DMS53 (cell line): ENCODE measurements around the gene SRSF3.
A peak's percentile ranks its signal among the peaks of the same experiment; 100 is the strongest.
"Not testable (repeated sequence)": the region's sequence is repeated elsewhere in the genome, so short reads cannot be mapped to it uniquely, and the experiment has no call there.

Experiments used
- DNase-seq: peaks from one replicate; lab custom pipeline; 2025; lab: John Stamatoyannopoulos, UW

The SRSF3 gene

GRCh38 chr6:36576578-36576977 is 17.6 kb upstream of the SRSF3 start:
- no peak for DNase-seq

- DNase-seq, result no peak
These were observed 16.9 kb upstream of the SRSF3 start for GRCh38 chr6:36577301-36577700.

- no peak for DNase-seq
These were observed 16.1 kb upstream of the SRSF3 start for GRCh38 chr6:36578030-36578429.

GRCh38 chr6:36578431-36578830 is 15.7 kb upstream of the SRSF3 start:
- no peak for DNase-seq

- DNase-seq, result no peak
These were observed 14.0 kb upstream of the SRSF3 start for GRCh38 chr6:36580184-36580526.

GRCh38 chr6:36581716-36582115 is 12.4 kb upstream of the SRSF3 start:
- no peak for DNase-seq

- DNase-seq, result no peak
These were observed 7.6 kb upstream of the SRSF3 start for GRCh38 chr6:36586606-36587005.

- not testable (repeated sequence) for DNase-seq
These were observed 5.1 kb upstream of the SRSF3 start for GRCh38 chr6:36589025-36589400.

- DNase-seq, result peak; percentile 27
These were observed 3.9 kb upstream of the SRSF3 start for GRCh38 chr6:36590237-36590636.

GRCh38 chr6:36592221-36592655 is 1.9 kb upstream of the SRSF3 start:
- no peak for DNase-seq

GRCh38 chr6:36593569-36594028 is 563 bp upstream of the SRSF3 start:
- DNase-seq, result peak; percentile 90

- peak; percentile 48 for DNase-seq
These were observed 868 bp downstream of the SRSF3 start for GRCh38 chr6:36594816-36595643.

GRCh38 chr6:36596356-36596755 is 2.2 kb downstream of the SRSF3 start:
- no peak for DNase-seq

GRCh38 chr6:36597775-36598174 is 3.6 kb downstream of the SRSF3 start:
- DNase-seq, result no peak

- DNase-seq, result no peak
These were observed 4.2 kb downstream of the SRSF3 start for GRCh38 chr6:36598326-36598725.

- no peak for DNase-seq
These were observed 4.7 kb downstream of the SRSF3 start for GRCh38 chr6:36598739-36599318.

GRCh38 chr6:36599791-36600209 is 5.6 kb downstream of the SRSF3 start:
- peak; percentile 39 for DNase-seq

GRCh38 chr6:36600564-36601146 is 6.5 kb downstream of the SRSF3 start:
- DNase-seq, result no peak

GRCh38 chr6:36601818-36602217 is 7.7 kb downstream of the SRSF3 start:
- DNase-seq, result not testable (repeated sequence)

- DNase-seq, result no peak
These were observed 9.3 kb downstream of the SRSF3 start for GRCh38 chr6:36603222-36604089.

GRCh38 chr6:36604090-36605060 is 10.2 kb downstream of the SRSF3 start:
- DNase-seq, result no peak
